Vagina (tissue), 1 donor: ENCODE results near the gene ZNF268. TPM values are rescaled to one million over a fixed set of nuclear protein-coding genes. Genes with fewer than 3 reads are reported as not detected.

Experiments used
- small RNA-seq: library from RNA; depleted of rRNA; stranded (forward); fragments of <200 nt; gene quantifications from one replicate; pipeline ENCODE3, GENCODE V24; 2016
- total RNA-seq: library from RNA; depleted of rRNA; stranded (reverse); fragments of >200 nt; gene quantifications from one replicate; pipeline ENCODE4 v1.2.3, GENCODE V29; 2016

Gene ZNF268
- total RNA-seq, 1 donor from 2014 or later = 9.1 TPM

Small RNA genes within 50 kb of the gene (small RNA-seq; reads per million reads assigned to genes)
- gene RF00019 (not detected), gene RNU6-717P (not detected)

Other genes with a start within 250 kb of the ZNF268 start
- gene ZNF605, start 225.2 kb upstream of the ZNF268 start, total RNA-seq = 10.1 TPM
- gene ZNF26, start 195.1 kb upstream of the ZNF268 start, total RNA-seq = 11.8 TPM
- gene ZNF84, start 144.0 kb upstream of the ZNF268 start, total RNA-seq = 24.6 TPM
- gene ZNF140, start 100.6 kb upstream of the ZNF268 start, total RNA-seq = 9.3 TPM
- gene ZNF891, start 51.2 kb upstream of the ZNF268 start, total RNA-seq = 3.4 TPM
- gene ZNF10, start 50.9 kb upstream of the ZNF268 start, total RNA-seq = 10.8 TPM
- gene ANHX, start 54.4 kb downstream of the ZNF268 start, total RNA-seq = not detected